HG03060 (cell line): ENCODE results near the gene PRSS21.

Source experiments
- ATAC-seq: cut with Tn5 transposase; IDR thresholded peaks from one replicate; pipeline ENCODE4 v1.9.1; 2021; ENCODE audit warnings: low read depth, moderate number of reproducible peaks; ENCODE audit not compliant: unreplicated experiment

PRSS21 gene

GRCh38 chr16:2859686-2860265, 42.7 kb downstream of the PRSS21 start:
- ATAC-seq = no peak

DNA sequence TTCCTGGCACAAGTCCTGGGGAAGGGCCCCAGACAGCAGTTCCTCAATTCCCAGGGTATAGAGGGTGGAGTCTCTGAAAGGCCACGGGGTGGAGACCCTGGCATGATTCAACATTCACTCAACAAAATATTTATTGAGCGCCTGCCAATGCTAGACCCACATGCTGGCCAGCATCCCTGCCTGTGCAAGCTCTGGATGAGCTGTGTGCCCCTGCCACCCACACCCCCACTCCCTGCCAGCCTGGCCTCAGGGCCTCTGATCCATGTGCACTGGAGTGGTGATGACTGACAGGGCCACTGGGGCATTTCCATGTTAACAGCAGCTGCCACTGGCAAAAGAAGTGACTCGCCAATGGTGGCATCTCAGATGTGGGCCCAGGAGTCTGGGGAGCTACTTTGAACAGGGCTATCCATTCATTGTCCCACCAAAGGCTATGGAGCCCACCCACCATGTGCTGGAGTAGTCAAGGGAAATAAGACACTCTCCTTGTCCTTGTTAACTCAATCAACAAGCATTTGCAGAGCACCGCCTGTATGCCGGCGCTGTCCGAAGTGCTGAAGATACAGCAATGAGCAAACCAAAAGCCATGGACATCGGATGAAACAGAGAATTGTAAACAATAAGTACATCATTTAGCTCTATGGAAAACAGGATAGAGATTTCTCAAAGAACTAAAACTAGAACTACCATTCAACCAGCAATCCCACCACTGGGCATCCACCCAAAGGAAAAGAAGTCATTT, 44.0 kb downstream of the PRSS21 start:
- ATAC-seq = no peak

- no peak for ATAC-seq
Observed at GRCh38 chr16:2865651-2866050, 48.6 kb downstream of the PRSS21 start.

DNA sequence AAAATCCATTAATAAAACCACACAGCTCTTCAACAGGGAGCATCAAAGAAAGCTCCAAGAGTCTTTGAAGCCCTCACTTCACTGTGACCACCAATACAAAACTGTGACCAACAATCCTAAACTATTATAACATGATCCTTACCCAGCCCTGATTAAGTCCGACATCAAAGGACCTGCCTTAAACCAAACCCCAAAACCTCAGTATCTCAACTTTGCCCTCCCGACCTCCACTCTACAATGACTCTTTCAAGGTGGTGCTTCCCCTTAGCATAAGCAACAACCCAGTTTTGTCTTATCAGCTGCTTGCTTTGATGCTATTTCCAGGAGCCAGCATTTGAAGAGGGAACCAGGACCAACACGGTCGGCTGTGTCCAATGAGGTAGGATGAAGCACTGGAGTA, 49.4 kb downstream of the PRSS21 start:
- ATAC-seq = no peak

GRCh38 chr16:2867661-2867986, 50.6 kb downstream of the PRSS21 start:
- no peak for ATAC-seq

- peak; percentile 50 for ATAC-seq
Observed at GRCh38 chr16:2867987-2868789, 51.2 kb downstream of the PRSS21 start.
